IMR-90 (cell line): ENCODE data around the gene EGFR. TPM values are rescaled to one million over a fixed set of nuclear protein-coding genes. Genes with fewer than 3 reads are reported as not detected.

ENCODE experiments used
- ATAC-seq: fragments of 200-7000 bp; cut with Tn5 transposase; 2 replicates; pipeline ENCODE4 v1.9.1; 2020; ENCODE audit warnings: low read depth, mild to moderate bottlenecking, moderate library complexity
- BruUV-seq: library from RNA; stranded (reverse); fragments of 400-500 nt; replicated peaks from 2 replicates; lab custom pipeline; 2021; lab: Mats Ljungman, UMichigan
- CTCF ChIA-PET: fragments of 300-600 bp; formaldehyde crosslinking; extraction: SDS; loops from one replicate; lab custom pipeline; 2021; ENCODE audit warnings: antibody characterized with exemption; lab: Yijun Ruan, JAX
- POLR2A ChIA-PET: fragments of 300-600 bp; sonication (Branson Sonifier 250); formaldehyde crosslinking; loops from one replicate; lab custom pipeline; 2022; ENCODE audit warnings: antibody characterized with exemption; ENCODE audit not compliant: unreplicated experiment; lab: Charles Lee
- DNase-seq: peaks from one replicate; pipeline ENCODE4 v3.0.0; 2013
- H2AFZ ChIP-seq: replicated peaks from 2 replicates; pipeline ENCODE3; 2013; ENCODE audit warnings: low read length, mild to moderate bottlenecking; ENCODE audit not compliant: poor library complexity
- H2AK5ac ChIP-seq: 2 replicates; pipeline ENCODE4 v1.6.1; 2013; ENCODE audit warnings: low read depth, low read length, inconsistent platforms
- H2AK9ac ChIP-seq: replicated peaks from 2 replicates; pipeline ENCODE3; 2013; ENCODE audit warnings: mild to moderate bottlenecking, low read depth, low read length, moderate library complexity; ENCODE audit not compliant: poor library complexity
- H2BK120ac ChIP-seq: 2 replicates; pipeline ENCODE4 v1.6.1; 2013; ENCODE audit warnings: low read depth, low read length, inconsistent platforms
- H2BK15ac ChIP-seq: 3 replicates; pipeline ENCODE4 v1.6.1; 2013; ENCODE audit warnings: low read depth, low read length, inconsistent platforms
- H2BK20ac ChIP-seq: 2 replicates; pipeline ENCODE4 v1.6.1; 2013; ENCODE audit warnings: low read depth, mild to moderate bottlenecking, inconsistent platforms, low read length, moderate library complexity
- H2BK5ac ChIP-seq: 2 replicates; pipeline ENCODE4 v1.6.1; 2013; ENCODE audit warnings: mild to moderate bottlenecking, low read depth, low read length, inconsistent platforms; ENCODE audit not compliant: poor library complexity, severe bottlenecking
- H3K14ac ChIP-seq: replicated peaks from 2 replicates; pipeline ENCODE4 v1.6.1; 2013; ENCODE audit warnings: low read depth, low read length, inconsistent platforms
- H3K18ac ChIP-seq: 2 replicates; pipeline ENCODE4 v1.6.1; 2013; ENCODE audit warnings: low read depth, low read length, control low read depth
- H3K23ac ChIP-seq: 2 replicates; pipeline ENCODE4 v1.6.1; 2013; ENCODE audit warnings: low read depth, low read length, inconsistent platforms
- H3K27ac ChIP-seq: 2 replicates; pipeline ENCODE4 v1.5.1; 2013; ENCODE audit warnings: mild to moderate bottlenecking, control low read depth, low read length; ENCODE audit not compliant: insufficient read depth
- H3K27me3 ChIP-seq: 2 replicates; pipeline ENCODE4 v1.6.1; 2013; ENCODE audit warnings: low read length; ENCODE audit not compliant: control insufficient read depth, insufficient read depth
- H3K36me3 ChIP-seq: 2 replicates; pipeline ENCODE4 v1.6.1; 2013; ENCODE audit warnings: low read length, mixed read lengths; ENCODE audit not compliant: control insufficient read depth, insufficient read depth
- H3K4ac ChIP-seq: 2 replicates; pipeline ENCODE4 v1.6.1; 2013; ENCODE audit warnings: low read depth, low read length, inconsistent platforms
- H3K4me1 ChIP-seq: 2 replicates; pipeline ENCODE4 v1.6.1; 2013; ENCODE audit warnings: low read length, mixed read lengths; ENCODE audit not compliant: control insufficient read depth, insufficient read depth
- H3K4me2 ChIP-seq: 2 replicates; pipeline ENCODE4 v1.6.1; 2013; ENCODE audit warnings: low read depth, mild to moderate bottlenecking, control low read depth, low read length, moderate library complexity
- H3K4me3 ChIP-seq: 2 replicates; pipeline ENCODE4 v1.5.1; 2013; ENCODE audit warnings: low read depth, mild to moderate bottlenecking, control low read depth, low read length, moderate library complexity; ENCODE audit not compliant: insufficient read depth
- H3K56ac ChIP-seq: 2 replicates; pipeline ENCODE4 v1.6.1; 2013; ENCODE audit warnings: low read length, inconsistent platforms; ENCODE audit not compliant: insufficient read depth; ENCODE audit errors: extremely low read depth
- H3K79me1 ChIP-seq, 2 experiments: 2 replicates each; pipeline ENCODE4 v1.6.1; 2013; ENCODE audit warnings: low read length in 2 of 2, inconsistent platforms in 1 of 2, low read depth in 1 of 2
- H3K9ac ChIP-seq: 2 replicates; pipeline ENCODE4 v1.6.1; 2013; ENCODE audit warnings: low read depth, low read length, control low read depth
- H3K9me1 ChIP-seq: 2 replicates; pipeline ENCODE4 v1.6.1; 2013; ENCODE audit warnings: low read length, inconsistent platforms; ENCODE audit not compliant: insufficient read depth
- H3K9me3 ChIP-seq: 2 replicates; pipeline ENCODE4 v1.6.1; 2013; ENCODE audit warnings: low read length; ENCODE audit not compliant: control insufficient read depth, insufficient read depth
- H4K20me1 ChIP-seq: 2 replicates; pipeline ENCODE4 v1.6.1; 2013; ENCODE audit warnings: low read length, inconsistent platforms; ENCODE audit not compliant: insufficient read depth
- H4K5ac ChIP-seq: 2 replicates; pipeline ENCODE4 v1.6.1; 2013; ENCODE audit warnings: mild to moderate bottlenecking, low read depth, low read length, control low read depth
- H4K8ac ChIP-seq, 2 experiments: 2 replicates each; pipeline ENCODE4 v1.6.1; 2013; ENCODE audit warnings: low read depth in 2 of 2, low read length in 2 of 2, control low read depth in 1 of 2, inconsistent platforms in 1 of 2
- H4K91ac ChIP-seq: 2 replicates; pipeline ENCODE4 v1.6.1; 2013; ENCODE audit warnings: low read depth, low read length, inconsistent platforms; ENCODE audit not compliant: insufficient read depth
- CHD1 ChIP-seq: IDR thresholded peaks from 2 replicates; pipeline ENCODE4 v1.6.1; 2012; ENCODE audit warnings: low read depth, low read length, improper control_type of control experiment
- CTCF ChIP-seq: conservative IDR thresholded peaks from 2 replicates; pipeline ENCODE4 v1.5.1; 2012; ENCODE audit warnings: mild to moderate bottlenecking, low read depth, low read length, improper control_type of control experiment
- FOS ChIP-seq: fragments of 150-350 bp; IDR thresholded peaks from 2 replicates; pipeline ENCODE4 v1.6.1; 2016; ENCODE audit warnings: low read depth, low read length
- MAFK ChIP-seq: IDR thresholded peaks from 2 replicates; pipeline ENCODE4 v1.6.1; 2012; ENCODE audit warnings: low read depth, low read length, improper control_type of control experiment
- POLR2A ChIP-seq: IDR thresholded peaks from 2 replicates; pipeline ENCODE4 v1.6.1; 2012; ENCODE audit warnings: mild to moderate bottlenecking, low read depth, low read length
- RCOR1 ChIP-seq: IDR thresholded peaks from 2 replicates; pipeline ENCODE4 v1.6.1; 2012; ENCODE audit warnings: mild to moderate bottlenecking, low read length, improper control_type of control experiment; ENCODE audit not compliant: insufficient replicate concordance
- SMC3 ChIP-seq: fragments of 150-350 bp; IDR thresholded peaks from 2 replicates; pipeline ENCODE4 v1.6.1; 2016; ENCODE audit warnings: low read depth, mild to moderate bottlenecking, antibody characterized with exemption, low read length, moderate library complexity
- WGBS, 2 experiments: methylation state at CpG; one replicate each; pipeline versions ENCODE4 v1.1.5 to v1.1.7; 2013; ENCODE audit warnings: missing lambda C conversion rate in 2 of 2; ENCODE audit not compliant: insufficient read length in 1 of 2; ENCODE audit errors: extremely low coverage in 2 of 2; 5-methylcytosine and 5-hydroxymethylcytosine counted together
- dilution Hi-C: fragments of 300-500 bp; cut with HindIII; formaldehyde crosslinking; loops from one replicate; pipeline ENCODE4 v1.14.3; 2018; ENCODE audit warnings: low sequenced_read_pairs; ENCODE audit not compliant: unreplicated experiment
- in situ Hi-C: fragments of 300-500 bp; cut with MboI; formaldehyde crosslinking; loops from 3 replicates; pipeline ENCODE4 v1.14.3; 2019; ENCODE audit warnings: low sequenced_read_pairs, inconsistent platforms, mixed read lengths
- intact Hi-C: fragments of 100-400 bp; cut with micrococcal nuclease; formaldehyde crosslinking; loops from 2 replicates; pipeline ENCODE4 v1.10.0; 2022
- polyA plus RNA-seq, 3 experiments: library from polyadenylated mRNA; depleted of rRNA; stranded (reverse); fragments of >200 nt; gene quantifications; 2 replicates each; pipeline ENCODE4 v1.2.3, GENCODE V29; 2012; ENCODE audit warnings: low replicate concordance in 1 of 3
- total RNA-seq: library from RNA; depleted of rRNA; stranded (reverse); fragments of >200 nt; gene quantifications from 2 replicates; pipeline ENCODE4 v1.2.3, GENCODE V29; 2012
- TF ChIP-seq, protein P1 (sequence below): fragments of 150-350 bp; IDR thresholded peaks from 2 replicates; pipeline ENCODE4 v1.6.1; 2017; ENCODE audit warnings: mild to moderate bottlenecking, antibody characterized with exemption, low read length, low read depth
- TF ChIP-seq, protein P2 (sequence below): fragments of 150-350 bp; IDR thresholded peaks from 2 replicates; pipeline ENCODE4 v1.6.1; 2016; ENCODE audit warnings: low read depth, mild to moderate bottlenecking, low read length, moderate library complexity, borderline replicate concordance

The EGFR gene
- total and polyA plus RNA-seq, 2 of the 4 experiments (the other 2 are of a cell fraction): 36.9 to 60.4 TPM

DNA sequence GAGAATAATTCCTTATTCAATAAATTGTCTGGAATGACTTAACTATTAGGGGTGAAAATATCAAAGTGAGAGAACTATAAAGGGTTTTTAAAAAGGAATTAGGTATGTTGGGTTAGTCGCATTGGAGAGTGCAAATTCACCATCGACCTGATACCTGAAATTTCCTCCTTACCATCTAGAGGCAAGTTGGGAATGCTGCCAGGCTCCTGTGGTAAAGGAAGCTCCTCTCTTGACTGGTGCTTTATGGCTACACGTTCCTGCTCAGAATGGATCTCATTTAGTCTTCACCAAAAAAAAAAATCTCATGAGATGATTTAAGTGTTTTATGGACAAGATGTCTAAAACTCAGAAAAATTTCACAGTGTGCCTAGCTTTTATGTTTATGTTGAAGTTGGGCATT is 129.8 kb downstream of the EGFR start:
- intact Hi-C loops: no loop called here
- Histone ChIP-seq H3K79me1 (peaks cover 45 to 73% of the 10 kb centered on the region in 2 experiments), H3K36me3 (peaks cover 72% of the 10 kb centered on the region), H3K4me3 (no peak overlapping the region), H2BK15ac (no peak overlapping the region), H3K9ac (no peak overlapping the region), H4K20me1 (no peaks in the 10 kb centered on the region), H2BK120ac (no peak overlapping the region), H2AK9ac (no peak overlapping the region), H3K14ac (no peak overlapping the region), H3K23ac (peak overlapping the region; percentile 59; the same call in 1 of the 2 replicates), H2BK5ac (no peak overlapping the region), H3K18ac (no peak overlapping the region), H4K8ac (no peak overlapping the region), H4K5ac (no peak overlapping the region), H2BK20ac (no peak overlapping the region), H4K91ac (no peak overlapping the region), H2AFZ (no peak overlapping the region), H3K56ac (no peak overlapping the region), H3K27ac (no peak overlapping the region), H3K4ac (no peak overlapping the region), H3K27me3 (no peaks in the 10 kb centered on the region), H3K4me2 (no peak overlapping the region), H2AK5ac (no peak overlapping the region), H3K9me1 (0 out of 2 replicates have a peak, but pooled peaks cover 5% of the 10 kb centered on the region), H3K4me1 (peaks cover 8% of the 10 kb centered on the region), H3K9me3 (no peaks in the 10 kb centered on the region)
- ATAC-seq (no peak), DNase-seq (no peak)
- CTCF ChIA-PET: no interaction called here
- 100% methylated on average over 1 of the region's 3 CpGs; no CpG with 5 or more reads in 1 of the 2 experiments for WGBS, 2 experiments
- no peak for TF ChIP-seq CTCF
- no peak for TF ChIP-seq CHD1
- no peak for TF ChIP-seq RCOR1
- TF ChIP-seq FOS: no peak
- TF ChIP-seq MAFK: no peak
- no peak for TF ChIP-seq POLR2A
- TF ChIP-seq, protein P1, sequence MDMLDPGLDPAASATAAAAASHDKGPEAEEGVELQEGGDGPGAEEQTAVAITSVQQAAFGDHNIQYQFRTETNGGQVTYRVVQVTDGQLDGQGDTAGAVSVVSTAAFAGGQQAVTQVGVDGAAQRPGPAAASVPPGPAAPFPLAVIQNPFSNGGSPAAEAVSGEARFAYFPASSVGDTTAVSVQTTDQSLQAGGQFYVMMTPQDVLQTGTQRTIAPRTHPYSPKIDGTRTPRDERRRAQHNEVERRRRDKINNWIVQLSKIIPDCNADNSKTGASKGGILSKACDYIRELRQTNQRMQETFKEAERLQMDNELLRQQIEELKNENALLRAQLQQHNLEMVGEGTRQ: no peak
- TF ChIP-seq, protein P2, sequence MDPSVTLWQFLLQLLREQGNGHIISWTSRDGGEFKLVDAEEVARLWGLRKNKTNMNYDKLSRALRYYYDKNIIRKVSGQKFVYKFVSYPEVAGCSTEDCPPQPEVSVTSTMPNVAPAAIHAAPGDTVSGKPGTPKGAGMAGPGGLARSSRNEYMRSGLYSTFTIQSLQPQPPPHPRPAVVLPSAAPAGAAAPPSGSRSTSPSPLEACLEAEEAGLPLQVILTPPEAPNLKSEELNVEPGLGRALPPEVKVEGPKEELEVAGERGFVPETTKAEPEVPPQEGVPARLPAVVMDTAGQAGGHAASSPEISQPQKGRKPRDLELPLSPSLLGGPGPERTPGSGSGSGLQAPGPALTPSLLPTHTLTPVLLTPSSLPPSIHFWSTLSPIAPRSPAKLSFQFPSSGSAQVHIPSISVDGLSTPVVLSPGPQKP: no peak
- TF ChIP-seq SMC3: no peak
- dilution Hi-C loops: no loop called here
- POLR2A ChIA-PET: no interaction called here
- no TSS peak for BruUV-seq
- in situ Hi-C loops: no loop called here
